ENCODE results near the gene PZP.
"Not testable (repeated sequence)": the region's sequence is repeated elsewhere in the genome, so short reads cannot be mapped to it uniquely, and the experiment has no call there.

Gene PZP

GRCh38 chr12:9208229-9208628 lies at the start of gene PZP:
PZP (minus strand) TSS chr12:9208395; CDS start chr12:9208341, 54 bp downstream.
- TF ChIP-seq, protein P1, sequence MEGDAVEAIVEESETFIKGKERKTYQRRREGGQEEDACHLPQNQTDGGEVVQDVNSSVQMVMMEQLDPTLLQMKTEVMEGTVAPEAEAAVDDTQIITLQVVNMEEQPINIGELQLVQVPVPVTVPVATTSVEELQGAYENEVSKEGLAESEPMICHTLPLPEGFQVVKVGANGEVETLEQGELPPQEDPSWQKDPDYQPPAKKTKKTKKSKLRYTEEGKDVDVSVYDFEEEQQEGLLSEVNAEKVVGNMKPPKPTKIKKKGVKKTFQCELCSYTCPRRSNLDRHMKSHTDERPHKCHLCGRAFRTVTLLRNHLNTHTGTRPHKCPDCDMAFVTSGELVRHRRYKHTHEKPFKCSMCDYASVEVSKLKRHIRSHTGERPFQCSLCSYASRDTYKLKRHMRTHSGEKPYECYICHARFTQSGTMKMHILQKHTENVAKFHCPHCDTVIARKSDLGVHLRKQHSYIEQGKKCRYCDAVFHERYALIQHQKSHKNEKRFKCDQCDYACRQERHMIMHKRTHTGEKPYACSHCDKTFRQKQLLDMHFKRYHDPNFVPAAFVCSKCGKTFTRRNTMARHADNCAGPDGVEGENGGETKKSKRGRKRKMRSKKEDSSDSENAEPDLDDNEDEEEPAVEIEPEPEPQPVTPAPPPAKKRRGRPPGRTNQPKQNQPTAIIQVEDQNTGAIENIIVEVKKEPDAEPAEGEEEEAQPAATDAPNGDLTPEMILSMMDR (IDR thresholded peaks at IDR 0.05; ENCODE audit: borderline replicate concordance, control extremely low read depth, extremely low read depth, insufficient read depth, missing control alignments), result no peak
- in situ Hi-C loops (cut with MboI; ENCODE audit: low sequenced_read_pairs, unreplicated experiment), result no loop called here
- no peak for DNase-seq (ENCODE audit: low spot score)

DNA sequence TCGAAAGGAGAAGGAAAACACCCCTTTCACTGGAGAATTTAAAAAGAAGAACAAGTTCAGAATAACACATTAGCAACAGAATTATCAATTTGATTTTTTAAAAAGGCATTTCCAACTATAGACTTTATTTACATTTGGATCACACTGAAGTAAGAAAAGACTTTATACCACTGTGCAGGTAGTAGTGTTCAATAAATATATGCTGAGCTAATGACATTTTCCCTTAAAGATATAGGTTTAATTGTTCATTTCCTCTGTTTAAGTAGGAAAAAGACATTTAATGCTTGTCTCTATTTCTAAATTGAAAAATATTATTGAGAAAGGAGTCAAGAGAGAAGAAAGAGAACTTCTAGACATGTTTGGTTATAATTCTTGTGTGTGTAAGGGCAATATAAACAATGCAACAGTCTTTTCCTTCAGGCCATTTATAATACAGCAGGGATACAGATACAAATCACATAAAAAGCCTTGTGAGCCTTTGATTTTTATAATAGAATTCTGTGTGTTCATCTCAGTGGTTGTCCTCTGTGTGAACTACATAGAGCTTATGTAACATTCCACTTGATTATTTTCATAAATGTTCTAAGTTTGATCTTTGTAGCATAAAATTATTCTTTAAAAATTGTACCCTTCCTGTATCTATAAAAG lies 48.7 kb upstream of the PZP start:
- in situ Hi-C loops (cut with MboI; ENCODE audit: low sequenced_read_pairs, unreplicated experiment), result no loop called here
- TF ChIP-seq, protein P1 (IDR thresholded peaks at IDR 0.05; ENCODE audit: borderline replicate concordance, control extremely low read depth, extremely low read depth, insufficient read depth, missing control alignments), result no peak

GRCh38 chr12:9256341-9256740 lies 48.1 kb upstream of the PZP start:
- TF ChIP-seq, protein P1 (IDR thresholded peaks at IDR 0.05; ENCODE audit: borderline replicate concordance, control extremely low read depth, extremely low read depth, insufficient read depth, missing control alignments), result no peak
- DNase-seq (ENCODE audit: low spot score), result no peak
- in situ Hi-C loops (cut with MboI; ENCODE audit: low sequenced_read_pairs, unreplicated experiment), result no loop called here

More for the DNA sequence above, 48.7 kb upstream of the PZP start:
- DNase-seq (ENCODE audit: low spot score), result no peak

DNA sequence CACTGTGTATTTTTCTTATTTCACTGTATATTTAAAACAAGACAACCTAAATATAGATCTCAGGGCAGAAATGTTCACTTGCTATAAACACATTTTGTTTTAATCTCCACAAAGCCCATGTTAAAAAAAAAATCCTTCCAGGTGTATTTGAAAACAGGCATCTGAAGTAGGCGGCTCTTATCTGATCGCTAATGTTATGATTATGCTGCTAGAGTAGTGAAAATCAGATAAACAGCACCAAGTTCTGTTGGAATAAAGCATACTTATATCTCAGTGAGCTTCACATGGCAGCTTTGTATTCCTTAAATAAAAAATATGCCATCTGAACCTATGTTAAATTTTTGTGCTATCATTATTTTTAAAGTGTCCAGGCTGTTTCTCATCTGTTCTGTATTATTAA lies 47.6 kb upstream of the PZP start:
- in situ Hi-C loops (cut with MboI; ENCODE audit: low sequenced_read_pairs, unreplicated experiment), result no loop called here
- TF ChIP-seq, protein P1 (IDR thresholded peaks at IDR 0.05; ENCODE audit: borderline replicate concordance, control extremely low read depth, extremely low read depth, insufficient read depth, missing control alignments), result no peak
- no peak for DNase-seq (ENCODE audit: low spot score)

DNA sequence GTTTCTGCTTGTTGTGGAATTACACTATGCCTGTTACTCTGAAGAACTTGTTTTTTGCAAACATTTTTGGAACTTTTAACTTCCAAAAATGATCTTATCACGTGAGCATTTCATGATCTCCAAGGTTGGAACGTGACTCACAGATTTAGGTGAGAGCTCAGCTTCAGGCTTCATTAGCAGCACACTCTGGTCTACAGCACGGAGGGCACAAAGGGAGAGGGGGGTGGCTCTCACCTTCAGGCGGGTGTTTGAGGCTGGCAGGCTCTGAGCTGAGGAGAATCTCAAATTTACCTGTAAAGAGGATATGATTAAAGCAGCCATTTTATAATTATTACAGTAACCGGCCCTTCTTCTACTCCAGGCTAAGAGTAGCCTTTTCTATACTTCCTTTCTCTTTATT lies 45.3 kb upstream of the PZP start:
- DNase-seq (ENCODE audit: low spot score), result no peak
- in situ Hi-C loops (cut with MboI; ENCODE audit: low sequenced_read_pairs, unreplicated experiment), result no loop called here
- TF ChIP-seq, protein P1 (IDR thresholded peaks at IDR 0.05; ENCODE audit: borderline replicate concordance, control extremely low read depth, extremely low read depth, insufficient read depth, missing control alignments), result no peak

DNA sequence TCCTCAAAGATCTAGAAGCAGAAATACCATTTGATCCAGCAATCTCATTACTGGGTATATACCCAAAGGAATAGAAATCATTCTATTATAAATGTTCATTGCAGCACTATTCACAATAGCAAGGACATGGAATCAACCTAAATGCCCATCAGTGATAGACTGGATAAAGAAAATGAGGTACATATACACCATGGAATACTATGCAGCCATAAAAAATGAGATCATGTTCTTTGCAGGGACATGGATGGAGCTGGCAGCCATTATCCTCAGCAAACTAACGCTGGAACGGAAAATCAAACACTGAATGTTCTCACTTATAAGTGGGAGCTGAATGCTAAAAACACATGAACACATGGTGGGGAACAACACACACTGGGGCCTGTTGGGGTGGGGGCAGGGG lies 44.6 kb upstream of the PZP start:
- in situ Hi-C loops (cut with MboI; ENCODE audit: low sequenced_read_pairs, unreplicated experiment); DNase-seq (ENCODE audit: low spot score): not testable (repeated sequence)

DNA sequence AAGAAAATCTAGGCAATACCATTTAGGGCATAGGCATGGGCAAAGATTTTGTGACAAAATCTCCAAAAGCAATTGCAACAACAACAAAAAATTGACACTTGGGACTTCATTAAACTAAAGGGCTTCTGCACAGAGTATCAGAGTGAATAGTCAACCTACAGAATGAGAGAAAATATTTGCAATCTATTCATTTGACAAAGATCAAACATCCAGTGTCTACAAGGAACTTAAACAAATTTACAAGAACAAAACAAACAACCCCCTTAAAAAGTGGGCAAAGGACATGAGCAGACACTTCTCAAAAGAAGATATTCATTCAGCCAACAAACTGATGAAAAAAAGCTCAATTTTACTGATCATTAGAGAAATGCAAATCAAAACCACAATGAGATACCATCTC lies 44.1 kb upstream of the PZP start:
- in situ Hi-C loops (cut with MboI; ENCODE audit: low sequenced_read_pairs, unreplicated experiment), result no loop called here
- TF ChIP-seq, protein P1 (IDR thresholded peaks at IDR 0.05; ENCODE audit: borderline replicate concordance, control extremely low read depth, extremely low read depth, insufficient read depth, missing control alignments), result no peak
- DNase-seq (ENCODE audit: low spot score), result no peak

Measured in GM13976 (cell line).